HL-60 (cell line): Measurements from ENCODE around the gene STARD7.

Source experiments
- DNase-seq, 2 experiments: peaks; one replicate each; pipeline ENCODE4 v3.0.0-alpha.2; 2010 to 2020; ENCODE audit warnings: low read depth in 1 of 2, low spot score in 1 of 2
- H3K27ac ChIP-seq: fragments of 250-450 bp; sonication (Bioruptor Pico); replicated peaks from 2 replicates; pipeline ENCODE4 v1.5.1; 2020; ENCODE audit warnings: mild to moderate bottlenecking, moderate library complexity
- H3K27me3 ChIP-seq: fragments of 250-450 bp; sonication (Bioruptor Pico); 2 replicates; pipeline ENCODE4 v1.5.1; 2021; ENCODE audit warnings: mild to moderate bottlenecking, moderate library complexity; ENCODE audit not compliant: insufficient read depth, poor library complexity, severe bottlenecking
- H3K4me3 ChIP-seq: replicated peaks from 2 replicates; pipeline ENCODE4 v1.5.1; 2011; ENCODE audit warnings: mild to moderate bottlenecking, control low read depth, low read length; ENCODE audit not compliant: insufficient read depth
- CTCF ChIP-seq: IDR thresholded peaks from one replicate; pipeline ENCODE4 v1.5.1; 2011; ENCODE audit warnings: low read length, control low read depth, inconsistent platforms; ENCODE audit not compliant: insufficient read depth
- GABPA ChIP-seq: IDR thresholded peaks from 2 replicates; pipeline ENCODE4 v1.6.1; 2012; ENCODE audit warnings: low read depth
- POLR2AphosphoS5 ChIP-seq: IDR thresholded peaks from 2 replicates; pipeline ENCODE4 v1.6.1; 2012; ENCODE audit warnings: low read depth
- REST ChIP-seq: IDR thresholded peaks from 2 replicates; pipeline ENCODE4 v1.6.1; 2012; ENCODE audit warnings: low read depth; ENCODE audit not compliant: insufficient replicate concordance
- SPI1 ChIP-seq: IDR thresholded peaks from 2 replicates; pipeline ENCODE4 v1.6.1; 2012; ENCODE audit warnings: low read depth, mild to moderate bottlenecking, borderline replicate concordance

Gene STARD7

GRCh38 chr2:96248624-96249023 is 40.0 kb upstream of the STARD7 start:
- TF ChIP-seq GABPA (no peak), CTCF (no peak), SPI1 (no peak), POLR2AphosphoS5 (no peak), REST (no peak)
- no peak overlapping the region for H3K27ac ChIP-seq
- no peak overlapping the region for H3K4me3 ChIP-seq
- H3K27me3 ChIP-seq, result no peaks in the 10 kb centered on the region
- no peak for DNase-seq

GRCh38 chr2:96247896-96248295 is 39.3 kb upstream of the STARD7 start:
- DNase-seq, result no peak
- no peak overlapping the region for H3K27ac ChIP-seq
- H3K4me3 ChIP-seq, result no peak overlapping the region
- TF ChIP-seq REST, result no peak
- no peak for TF ChIP-seq GABPA
- no peak for TF ChIP-seq SPI1
- no peak for TF ChIP-seq POLR2AphosphoS5
- TF ChIP-seq CTCF, result no peak
- no peaks in the 10 kb centered on the region for H3K27me3 ChIP-seq

GRCh38 chr2:96247009-96247408 is 38.4 kb upstream of the STARD7 start:
- no peak overlapping the region for H3K4me3 ChIP-seq

More at GRCh38 chr2:96247009-96247408, 38.4 kb upstream of the STARD7 start:
- no peak overlapping the region for H3K27ac ChIP-seq
- peak in 1 of 2 experiments; percentile 20 for DNase-seq
- TF ChIP-seq GABPA (no peak), CTCF (no peak), SPI1 (no peak), POLR2AphosphoS5 (no peak)
- H3K27me3 ChIP-seq, result no peaks in the 10 kb centered on the region
